Glutamatergic neuron (in vitro differentiated cells): ENCODE measurements around the gene SUSD3. TPM values are rescaled to one million over a fixed set of nuclear protein-coding genes. Genes with fewer than 3 reads are reported as not detected.

Source experiments
- DNase-seq: peaks from one replicate; pipeline ENCODE4 v3.0.0; 2022
- H3K27ac Mint-ChIP-seq: one replicate; pipeline ENCODE4 v1.8.0; 2020; ENCODE audit warnings: mild to moderate bottlenecking, mixed read lengths, inconsistent platforms; ENCODE audit not compliant: unreplicated experiment
- H3K27me3 Mint-ChIP-seq: one replicate; pipeline ENCODE4 v1.8.0; 2020; ENCODE audit warnings: mild to moderate bottlenecking, moderate library complexity, mixed read lengths, inconsistent platforms; ENCODE audit not compliant: unreplicated experiment
- H3K36me3 Mint-ChIP-seq: one replicate; pipeline ENCODE4 v1.8.0; 2020; ENCODE audit warnings: mild to moderate bottlenecking, mixed read lengths, inconsistent platforms; ENCODE audit not compliant: unreplicated experiment
- H3K4me1 Mint-ChIP-seq: one replicate; pipeline ENCODE4 v1.8.0; 2020; ENCODE audit warnings: mild to moderate bottlenecking, low read depth, mixed read lengths, inconsistent platforms; ENCODE audit not compliant: unreplicated experiment
- H3K4me3 Mint-ChIP-seq: one replicate; pipeline ENCODE4 v1.8.0; 2020; ENCODE audit warnings: mild to moderate bottlenecking, mixed read lengths, inconsistent platforms; ENCODE audit not compliant: unreplicated experiment
- H3K9me3 Mint-ChIP-seq: one replicate; pipeline ENCODE4 v1.8.0; 2020; ENCODE audit warnings: mild to moderate bottlenecking, moderate library complexity, mixed read lengths, inconsistent platforms; ENCODE audit not compliant: unreplicated experiment
- total RNA-seq: library from RNA; stranded (reverse); fragmentation: NEBNext Ultra II Directional; extraction: Animal tissue kit (Norgen Biotek cat#: 25700); gene quantifications from one replicate; pipeline ENCODE4 v1.2.1, GENCODE V29; 2021; ENCODE audit not compliant: unreplicated experiment
- TF ChIP-seq, protein P1 (sequence below): fragments of 200-600 bp; sonication (generic); IDR thresholded peaks from one replicate; pipeline ENCODE4 v1.5.0; 2021; ENCODE audit not compliant: partially characterized antibody, unreplicated experiment

The SUSD3 gene
- total RNA-seq, 1 donor from 2014 or later: not detected

DNA sequence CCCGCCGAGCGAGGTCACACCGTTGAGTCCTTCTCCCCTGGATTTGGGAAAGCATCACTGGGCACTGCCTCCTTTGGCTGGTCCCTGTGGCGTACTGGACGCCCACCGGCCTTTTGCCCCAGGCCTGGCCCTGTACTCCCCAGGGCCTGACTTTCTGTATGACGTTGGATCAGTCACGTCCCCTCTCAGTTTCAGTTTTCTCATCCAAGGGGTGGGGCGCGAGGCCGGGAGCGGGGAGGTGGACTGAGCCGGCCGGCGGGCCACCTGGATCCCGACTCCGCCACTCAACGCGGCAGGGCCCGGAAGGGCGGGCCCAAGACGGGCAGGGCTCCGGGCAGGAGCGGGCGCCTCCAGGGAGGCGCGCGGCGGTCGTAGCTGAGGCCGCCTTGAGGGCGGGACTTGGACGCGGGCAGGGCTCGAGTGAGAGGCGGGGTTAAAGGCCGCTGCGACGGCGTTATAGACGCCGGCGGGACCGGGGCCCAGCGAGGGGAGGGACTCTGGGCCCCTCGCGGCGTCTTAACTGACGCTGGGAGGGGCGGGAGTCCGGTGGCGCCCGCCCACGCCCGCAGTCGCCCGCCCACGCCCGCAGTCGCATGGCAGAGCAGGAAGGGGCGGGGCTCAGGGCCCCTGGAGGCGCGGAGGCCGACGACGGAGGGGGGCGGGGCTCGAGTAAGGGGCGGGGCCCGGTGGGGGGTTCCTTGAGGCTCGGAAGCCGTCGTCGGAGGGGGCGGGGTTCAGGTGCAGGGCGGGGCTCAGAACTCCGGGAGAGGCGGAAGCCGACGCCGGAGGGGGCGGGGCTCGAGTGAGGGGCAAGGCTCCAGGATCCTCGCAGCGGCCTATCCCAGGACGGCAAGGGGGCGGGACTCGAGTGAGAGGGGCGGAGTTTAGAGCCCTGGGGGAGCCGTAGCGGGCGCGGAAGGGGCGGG, 37.0 kb downstream of the SUSD3 start:
- peaks cover 2% of the 10 kb centered on the region for H3K27me3 Mint-ChIP-seq
- H3K9me3 Mint-ChIP-seq: peaks cover 9% of the 10 kb centered on the region
- TF ChIP-seq, protein P1, sequence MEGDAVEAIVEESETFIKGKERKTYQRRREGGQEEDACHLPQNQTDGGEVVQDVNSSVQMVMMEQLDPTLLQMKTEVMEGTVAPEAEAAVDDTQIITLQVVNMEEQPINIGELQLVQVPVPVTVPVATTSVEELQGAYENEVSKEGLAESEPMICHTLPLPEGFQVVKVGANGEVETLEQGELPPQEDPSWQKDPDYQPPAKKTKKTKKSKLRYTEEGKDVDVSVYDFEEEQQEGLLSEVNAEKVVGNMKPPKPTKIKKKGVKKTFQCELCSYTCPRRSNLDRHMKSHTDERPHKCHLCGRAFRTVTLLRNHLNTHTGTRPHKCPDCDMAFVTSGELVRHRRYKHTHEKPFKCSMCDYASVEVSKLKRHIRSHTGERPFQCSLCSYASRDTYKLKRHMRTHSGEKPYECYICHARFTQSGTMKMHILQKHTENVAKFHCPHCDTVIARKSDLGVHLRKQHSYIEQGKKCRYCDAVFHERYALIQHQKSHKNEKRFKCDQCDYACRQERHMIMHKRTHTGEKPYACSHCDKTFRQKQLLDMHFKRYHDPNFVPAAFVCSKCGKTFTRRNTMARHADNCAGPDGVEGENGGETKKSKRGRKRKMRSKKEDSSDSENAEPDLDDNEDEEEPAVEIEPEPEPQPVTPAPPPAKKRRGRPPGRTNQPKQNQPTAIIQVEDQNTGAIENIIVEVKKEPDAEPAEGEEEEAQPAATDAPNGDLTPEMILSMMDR: no peak
- H3K4me3 Mint-ChIP-seq: peak overlapping the region; percentile 57
- peaks cover 5% of the 10 kb centered on the region for H3K4me1 Mint-ChIP-seq
- H3K36me3 Mint-ChIP-seq: peaks cover 2% of the 10 kb centered on the region
- peak; percentile 100 for DNase-seq
- no peak overlapping the region for H3K27ac Mint-ChIP-seq

DNA sequence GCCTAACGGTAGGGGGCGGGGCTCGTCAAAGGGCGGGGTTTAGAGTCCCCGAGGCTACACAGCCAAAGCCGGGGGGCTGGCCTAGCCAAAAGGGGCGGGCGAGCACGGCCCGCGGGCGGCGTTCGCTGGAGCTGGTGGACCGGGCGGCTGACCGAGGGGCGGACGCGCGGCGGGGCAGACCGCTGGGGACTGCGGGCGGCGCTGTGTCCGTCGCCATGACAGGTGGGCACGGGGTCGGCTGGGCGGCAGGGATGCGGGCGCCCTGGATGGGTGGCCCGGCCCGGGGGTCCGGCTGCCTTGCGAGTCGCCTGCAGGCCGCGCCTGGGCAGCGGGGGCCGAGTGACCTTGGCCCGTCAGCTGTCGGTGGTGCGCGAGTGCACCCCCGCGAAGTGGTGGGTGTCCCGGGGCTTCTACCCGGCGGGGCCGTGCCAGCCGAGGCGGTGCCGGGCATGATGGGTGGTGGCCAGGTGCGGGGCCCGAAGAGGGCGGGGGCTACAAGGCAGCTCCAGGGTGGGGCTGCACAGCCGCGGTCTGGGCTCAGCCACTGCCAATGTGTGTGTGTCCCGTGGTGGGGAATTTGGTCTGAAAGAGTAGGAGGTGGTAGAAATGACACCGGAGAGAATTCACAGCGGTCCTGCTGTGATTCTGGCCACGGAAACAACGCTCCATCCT, 37.8 kb downstream of the SUSD3 start, which contains the start of gene CARD19:
Gene CARD19 (plus strand): TSS at position 87 of the 672 bp plus-strand sequence. CDS start 129 bp downstream, at position 216.
- peak within 1 kb of the TSS; percentile 93 for H3K4me3 Mint-ChIP-seq
- DNase-seq: peak; percentile 46
- peaks cover 10% of the 10 kb centered on the region for H3K9me3 Mint-ChIP-seq
- TF ChIP-seq, protein P1: no peak
- peaks cover 2% of the 10 kb centered on the region for H3K27me3 Mint-ChIP-seq
- H3K4me1 Mint-ChIP-seq: peaks cover 5% of the 10 kb centered on the region
- peaks cover 6% of the 10 kb centered on the region for H3K36me3 Mint-ChIP-seq
- peak within 1 kb of the TSS; percentile 49 for H3K27ac Mint-ChIP-seq

DNA sequence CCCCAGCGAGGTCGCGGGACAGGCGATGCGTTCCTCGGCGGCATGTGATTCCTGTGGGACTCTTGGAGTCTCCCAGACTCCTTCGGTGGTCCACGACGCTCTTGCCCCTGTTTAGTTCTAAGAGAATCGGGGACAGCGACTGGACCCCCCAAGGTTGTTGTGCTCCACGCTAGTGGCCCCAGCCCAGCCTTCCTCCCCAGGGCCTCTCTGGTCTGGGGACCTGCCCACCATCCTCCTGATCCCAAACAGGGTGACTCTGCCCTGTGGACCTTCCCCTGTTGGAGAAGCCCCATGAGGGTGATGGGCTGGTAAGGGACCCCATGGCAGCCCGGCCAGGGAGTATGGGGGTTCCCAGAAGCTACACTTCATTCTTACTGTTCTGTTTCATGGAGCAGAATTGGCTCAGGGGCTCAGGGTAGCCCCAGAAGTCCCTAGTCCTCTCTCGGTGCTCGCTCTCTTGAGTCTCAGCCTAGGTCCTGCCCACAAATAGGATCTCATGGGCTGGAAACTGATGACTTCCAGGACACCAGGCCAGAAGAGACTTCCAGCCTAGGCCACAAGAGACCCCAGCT, 38.4 kb downstream of the SUSD3 start:
- TF ChIP-seq, protein P1: no peak
- Mint-ChIP-seq H3K27me3 (peaks cover 2% of the 10 kb centered on the region), H3K9me3 (peaks cover 8% of the 10 kb centered on the region), H3K36me3 (peaks cover 6% of the 10 kb centered on the region), H3K4me1 (peaks cover 5% of the 10 kb centered on the region), H3K4me3 (peak overlapping the region; percentile 93), H3K27ac (peak overlapping the region; percentile 49)
- peak; percentile 22 for DNase-seq

DNA sequence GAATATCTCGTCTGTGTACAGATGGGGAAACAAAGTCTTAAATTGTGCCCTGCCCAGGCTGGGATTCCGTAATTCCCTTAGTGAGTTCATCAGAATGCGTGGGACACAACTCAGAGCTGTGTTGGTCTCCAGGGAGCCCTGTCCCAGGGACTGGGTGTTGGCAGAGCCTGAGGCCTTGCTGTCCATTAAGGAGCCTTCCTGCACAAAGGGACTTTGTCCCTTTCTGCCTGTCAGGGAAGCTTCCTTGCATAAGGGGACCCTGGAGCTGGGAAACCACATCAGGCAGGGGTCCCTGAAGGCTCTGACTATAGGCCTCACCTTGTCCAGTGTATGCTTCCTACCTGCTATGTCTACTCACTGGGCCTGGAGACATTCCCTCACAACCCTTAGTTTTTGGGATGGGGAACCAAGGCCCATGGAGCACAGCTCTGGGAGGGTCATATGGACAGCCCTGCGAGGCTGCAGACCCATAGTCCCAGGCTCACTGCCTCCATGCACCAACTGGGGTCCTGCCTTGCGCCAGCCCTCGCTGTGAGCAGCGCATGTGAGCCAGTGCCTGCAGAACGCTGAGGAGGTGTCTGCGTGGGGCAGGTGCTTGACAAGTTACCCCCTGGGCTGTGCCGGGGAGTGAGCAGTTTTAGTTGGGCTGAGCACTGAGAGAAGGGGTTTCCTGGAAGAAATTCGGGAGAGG, 39.2 kb downstream of the SUSD3 start:
- TF ChIP-seq, protein P1: no peak
- Mint-ChIP-seq H3K9me3 (peaks cover 5% of the 10 kb centered on the region), H3K27ac (peak overlapping the region; percentile 49), H3K4me1 (peaks cover 5% of the 10 kb centered on the region), H3K4me3 (peak overlapping the region; percentile 93), H3K27me3 (peaks cover 2% of the 10 kb centered on the region), H3K36me3 (peaks cover 10% of the 10 kb centered on the region)
- peak; percentile 23 for DNase-seq
